H1 (cell line): ENCODE data around the gene FGF18. TPM values are rescaled to one million over a fixed set of nuclear protein-coding genes. Genes with fewer than 3 reads are reported as not detected.

Source experiments
- CTCF ChIA-PET: fragments of 300-600 bp; sonication (Branson Sonifier 250); formaldehyde crosslinking; loops from one replicate; lab custom pipeline; 2021; ENCODE audit not compliant: partially characterized antibody; lab: Charles Lee
- POLR2A ChIA-PET: fragments of 300-600 bp; sonication (Branson Sonifier 250); formaldehyde crosslinking; loops from one replicate; lab custom pipeline; 2021; ENCODE audit warnings: inconsistent platforms; ENCODE audit not compliant: partially characterized antibody; lab: Charles Lee
- DNase-seq, 2 experiments: peaks; one replicate each; pipeline versions ENCODE4 v3.0.0 to v3.0.0-alpha.2; 2010 to 2022; ENCODE audit warnings: low spot score in 2 of 2, low read depth in 1 of 2, mixed read lengths in 1 of 2
- FAIRE-seq: peaks from 2 replicates; lab custom pipeline; 2011; peaks lifted over from hg19 to GRCh38; lab: Jason Lieb, UNC
- H2AFZ ChIP-seq: 2 replicates; pipeline ENCODE4 v1.8.1; 2012; ENCODE audit warnings: low read length, inconsistent platforms
- H2AK5ac ChIP-seq: 2 replicates; pipeline ENCODE4 v1.6.1; 2013; ENCODE audit warnings: low read depth, low read length
- H2BK120ac ChIP-seq: replicated peaks from 2 replicates; pipeline ENCODE3; 2013; ENCODE audit warnings: low read depth, low read length, inconsistent platforms
- H2BK12ac ChIP-seq: 2 replicates; pipeline ENCODE4 v1.6.1; 2013; ENCODE audit warnings: low read depth, low read length
- H2BK15ac ChIP-seq: 2 replicates; pipeline ENCODE4 v1.6.1; 2013; ENCODE audit warnings: low read length
- H2BK20ac ChIP-seq: 2 replicates; pipeline ENCODE4 v1.6.1; 2013; ENCODE audit warnings: low read length
- H2BK5ac ChIP-seq: 2 replicates; pipeline ENCODE4 v1.6.1; 2013; ENCODE audit warnings: low read depth, low read length
- H3K14ac ChIP-seq: 2 replicates; pipeline ENCODE4 v1.6.1; 2013; ENCODE audit warnings: inconsistent platforms; ENCODE audit not compliant: insufficient read length
- H3K18ac ChIP-seq: 2 replicates; pipeline ENCODE4 v1.6.1; 2013; ENCODE audit warnings: low read length; ENCODE audit errors: extremely low read depth
- H3K23ac ChIP-seq: 2 replicates; pipeline ENCODE4 v1.6.1; 2013; ENCODE audit warnings: inconsistent platforms; ENCODE audit not compliant: insufficient read length
- H3K23me2 ChIP-seq: 2 replicates; pipeline ENCODE4 v1.6.1; 2013; ENCODE audit warnings: low read depth, low read length
- H3K27ac ChIP-seq: 2 replicates; pipeline ENCODE4 v1.6.1; 2011; ENCODE audit warnings: low read depth, low read length, inconsistent platforms
- H3K27me3 ChIP-seq, 4 experiments: replicated peaks in 1 of 4; 1 replicate in 1 of 4; 2 replicates in 3 of 4; pipeline versions ENCODE4 v1.6.1 to v1.8.1; 2011 to 2013; ENCODE audit warnings: low read length in 3 of 4, mild to moderate bottlenecking in 3 of 4, inconsistent platforms in 2 of 4, mixed read lengths in 2 of 4, moderate library complexity in 1 of 4; ENCODE audit not compliant: control insufficient read depth in 3 of 4, insufficient read depth in 3 of 4; ENCODE audit errors: extremely low read depth in 1 of 4
- H3K36me3 ChIP-seq, 4 experiments: 2 replicates each; pipeline versions ENCODE4 v1.6.1 to v1.8.1; 2011 to 2013; ENCODE audit warnings: mild to moderate bottlenecking in 4 of 4, low read length in 3 of 4, moderate library complexity in 2 of 4, control low read depth in 1 of 4, inconsistent platforms in 1 of 4; ENCODE audit not compliant: insufficient read depth in 4 of 4, control insufficient read depth in 2 of 4
- H3K4ac ChIP-seq: replicated peaks from 2 replicates; pipeline ENCODE3; 2013; ENCODE audit warnings: low read length, low read depth, mixed read lengths, inconsistent platforms; ENCODE audit not compliant: insufficient read length
- H3K4me1 ChIP-seq, 4 experiments: replicated peaks in 1 of 4; 1 replicate in 1 of 4; 2 replicates in 3 of 4; pipeline versions ENCODE4 v1.6.1 to v1.8.1; 2011 to 2013; ENCODE audit warnings: low read length in 3 of 4, inconsistent platforms in 2 of 4, mixed read lengths in 1 of 4; ENCODE audit not compliant: insufficient read depth in 4 of 4, control insufficient read depth in 3 of 4
- H3K4me2 ChIP-seq, 2 experiments: 2 replicates each; pipeline versions ENCODE4 v1.6.1 to v1.8.1; 2011 to 2013; ENCODE audit warnings: low read depth in 2 of 2, low read length in 2 of 2, control low read depth in 1 of 2, inconsistent platforms in 1 of 2, mild to moderate bottlenecking in 1 of 2; ENCODE audit not compliant: insufficient read depth in 1 of 2
- H3K4me3 ChIP-seq, 4 experiments: fragments of 200-600, 300-600 bp in 1 of 4; sonication (generic), shearing (Covaris generic), sonication (Bioruptor Twin) in 1 of 4; 2 replicates each; pipeline versions ENCODE4 v1.5.1 to v1.8.1; 2011 to 2016; ENCODE audit warnings: low read length in 4 of 4, low read depth in 3 of 4, control low read depth in 2 of 4, inconsistent platforms in 2 of 4, mild to moderate bottlenecking in 2 of 4, mixed read lengths in 1 of 4, moderate library complexity in 1 of 4; ENCODE audit not compliant: insufficient read depth in 2 of 4; ENCODE audit errors: extremely low read depth in 1 of 4
- H3K56ac ChIP-seq: replicated peaks from 2 replicates; pipeline ENCODE3; 2013; ENCODE audit warnings: low read depth, mild to moderate bottlenecking, mixed read lengths, low read length, inconsistent platforms; ENCODE audit not compliant: insufficient read length
- H3K79me1 ChIP-seq: 2 replicates; pipeline ENCODE4 v1.6.1; 2013; ENCODE audit warnings: low read depth, low read length, control low read depth
- H3K79me2 ChIP-seq, 2 experiments: 2 replicates each; pipeline versions ENCODE4 v1.6.1 to v1.8.1; 2012 to 2013; ENCODE audit warnings: low read length in 2 of 2, mild to moderate bottlenecking in 2 of 2, inconsistent platforms in 1 of 2; ENCODE audit not compliant: insufficient read depth in 2 of 2, control insufficient read depth in 1 of 2
- H3K9ac ChIP-seq, 4 experiments: replicated peaks in 1 of 4; 1 replicate in 1 of 4; 2 replicates in 3 of 4; pipeline versions ENCODE4 v1.6.1 to v1.8.1; 2011 to 2013; ENCODE audit warnings: low read depth in 3 of 4, low read length in 3 of 4, control low read depth in 2 of 4, mild to moderate bottlenecking in 2 of 4, moderate library complexity in 2 of 4, inconsistent platforms in 1 of 4; ENCODE audit errors: extremely low read depth in 1 of 4
- H3K9me3 ChIP-seq, 2 experiments: 2 replicates each; pipeline versions ENCODE4 v1.6.1 to v1.8.1; 2012 to 2013; ENCODE audit warnings: mild to moderate bottlenecking in 2 of 2, moderate library complexity in 2 of 2, control low read depth in 1 of 2, inconsistent platforms in 1 of 2, low read depth in 1 of 2, low read length in 1 of 2, mixed read lengths in 1 of 2; ENCODE audit not compliant: insufficient read depth in 2 of 2
- H4K20me1 ChIP-seq, 2 experiments: replicated peaks in 1 of 2; 2 replicates each; pipeline versions ENCODE3 to v1.8.1; 2011 to 2013; ENCODE audit warnings: inconsistent platforms in 2 of 2, low read length in 2 of 2, mild to moderate bottlenecking in 1 of 2; ENCODE audit not compliant: insufficient read depth in 2 of 2, control insufficient read depth in 1 of 2
- H4K5ac ChIP-seq: 2 replicates; pipeline ENCODE4 v1.6.1; 2013; ENCODE audit warnings: low read length, low read depth, mixed read lengths, inconsistent platforms; ENCODE audit not compliant: insufficient read length
- H4K8ac ChIP-seq: 2 replicates; pipeline ENCODE4 v1.8.0; 2013; ENCODE audit warnings: mild to moderate bottlenecking, moderate library complexity, low read length, inconsistent platforms; ENCODE audit not compliant: insufficient read depth; ENCODE audit errors: extremely low read depth
- H4K91ac ChIP-seq: replicated peaks from 2 replicates; pipeline ENCODE3; 2013; ENCODE audit warnings: low read length, mixed read lengths, inconsistent platforms; ENCODE audit not compliant: insufficient read length
- POU5F1 ChIP-seq: IDR thresholded peaks from 2 replicates; pipeline ENCODE4 v1.6.1; 2011; ENCODE audit warnings: low read depth, mild to moderate bottlenecking, low read length, moderate library complexity
- WGBS, 2 experiments: shearing (Covaris generic) in 1 of 2; methylation state at CpG; one replicate each; pipeline versions ENCODE4 v1.1.6 to v1.1.7; 2013 to 2015; ENCODE audit warnings: low lambda C conversion rate in 2 of 2, mixed read lengths in 2 of 2, inconsistent platforms in 1 of 2, low coverage in 1 of 2, missing lambda C conversion rate in 1 of 2; ENCODE audit not compliant: insufficient replicate concordance in 2 of 2, insufficient coverage in 1 of 2, insufficient read length in 1 of 2; ENCODE audit errors: extremely low coverage in 1 of 2, missing lambda C conversion rate in 1 of 2; 5-methylcytosine and 5-hydroxymethylcytosine counted together
- polyA plus RNA-seq, 7 experiments: library from polyadenylated mRNA; depleted of rRNA in 3 of 7; stranded (reverse) in 5 of 7; unstranded in 2 of 7; fragments of >200 nt in 5 of 7; fragments of 200-250 nt in 2 of 7; gene quantifications; 1 replicate in 5 of 7; 2 replicates in 1 of 7; 4 replicates in 1 of 7; pipeline versions ENCODE4 v1.2.1 to v1.2.3, GENCODE V29; 2011 to 2013; ENCODE audit warnings: missing spikeins in 2 of 7, mixed read lengths in 2 of 7
- total RNA-seq: library from RNA; stranded (reverse); fragmentation: NEBNext Ultra II Directional; extraction: Animal tissue kit (Norgen Biotek cat#: 25700); gene quantifications from 2 replicates; pipeline ENCODE4 v1.2.1, GENCODE V29; 2021

FGF18 gene
- total and polyA plus RNA-seq, 2 of the 8 experiments (the other 6 are each of a cell fraction or from before 2014, with no cell fraction given), result 0.54 to 1.3 TPM

DNA sequence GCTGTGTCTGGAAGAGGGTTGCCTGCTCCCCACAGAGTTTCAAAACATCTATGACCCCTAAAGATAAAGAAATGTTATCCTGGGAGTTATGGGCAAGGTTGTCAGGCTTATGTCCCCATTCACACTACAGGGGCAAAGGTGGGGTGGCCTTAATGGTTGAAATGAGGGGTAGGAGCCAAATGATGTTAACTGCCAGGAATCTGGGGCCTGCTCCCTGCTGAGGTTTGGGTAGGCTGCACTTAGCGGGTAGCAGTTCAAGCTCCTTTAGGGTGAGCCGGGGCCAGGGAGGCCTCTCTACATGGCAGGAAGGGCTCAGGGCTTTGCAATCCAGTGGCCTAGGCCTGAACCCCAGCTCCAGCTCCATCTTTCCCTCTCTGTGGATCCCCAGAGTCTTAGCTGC is 3.0 kb downstream of the FGF18 start:
- H3K27me3 ChIP-seq, result peaks cover 22 to 37% (median 28%) of the 10 kb centered on the region in 4 experiments
- no peak overlapping the region for H3K9ac ChIP-seq
- 0 out of 2 replicates have a peak overlapping the region, but pooled peaks have one; percentile 29 for H2BK15ac ChIP-seq
- H3K36me3 ChIP-seq, result no peaks in the 10 kb centered on the region
- H3K79me2 ChIP-seq, result no peaks in the 10 kb centered on the region
- no peak overlapping the region for H3K4me3 ChIP-seq
- H4K8ac ChIP-seq, result no peak overlapping the region
- ChIA-PET CTCF (interaction anchor here (0.8 to 7.2 kb wide), 11 partner anchors 8 to 486 kb away, joined by 3 to 64 read pairs (median 5); no protein-coding TSS in a partner anchor), POLR2A (interaction anchor here (0.9 to 7.3 kb wide), 4 partner anchors 18 to 34 kb away, joined by 3 to 75 read pairs (median 3); partner anchors contain the start of gene NPM1)
- peaks cover 10% of the 10 kb centered on the region for H3K23me2 ChIP-seq
- H3K27ac ChIP-seq, result no peak overlapping the region
- H2BK120ac ChIP-seq, result no peak overlapping the region
- no peak overlapping the region for H4K91ac ChIP-seq
- H2BK20ac ChIP-seq, result no peak overlapping the region
- peaks cover 1 to 6% of the 10 kb centered on the region in 2 experiments for H4K20me1 ChIP-seq
- WGBS, 2 experiments, result 85% methylated on average over 2 of the region's 2 CpGs; no CpG with 5 or more reads in 1 of the 2 experiments
- H3K23ac ChIP-seq, result no peak overlapping the region
- no peak overlapping the region for H3K4me2 ChIP-seq
- H3K14ac ChIP-seq, result no peak overlapping the region
- H3K4me1 ChIP-seq, result peaks cover 0 to 25% (median 15%) of the 10 kb centered on the region in 4 experiments; a peak in 6 of 7 replicates
- no peaks in the 10 kb centered on the region for H3K9me3 ChIP-seq
- FAIRE-seq (no peak), DNase-seq (no peak)
- 0 out of 2 replicates have a peak overlapping the region, but pooled peaks have one; percentile 28 for H2AK5ac ChIP-seq
- H2BK12ac ChIP-seq, result 0 out of 2 replicates have a peak overlapping the region, but pooled peaks have one; percentile 19
- no peak overlapping the region for H4K5ac ChIP-seq
- no peak overlapping the region for H3K56ac ChIP-seq
- no peak overlapping the region for H3K18ac ChIP-seq
- H3K79me1 ChIP-seq, result no peaks in the 10 kb centered on the region
- no peak overlapping the region for H2AFZ ChIP-seq
- no peak overlapping the region for H2BK5ac ChIP-seq
- no peak overlapping the region for H3K4ac ChIP-seq
- TF ChIP-seq POU5F1, result no peak
